Measurements from ENCODE around the gene KCNE4. TPM values are rescaled to one million over a fixed set of nuclear protein-coding genes. Genes with fewer than 3 reads are reported as not detected.

Gene KCNE4
- total RNA-seq, 1 experiment from 2014 or later: not detected

DNA sequence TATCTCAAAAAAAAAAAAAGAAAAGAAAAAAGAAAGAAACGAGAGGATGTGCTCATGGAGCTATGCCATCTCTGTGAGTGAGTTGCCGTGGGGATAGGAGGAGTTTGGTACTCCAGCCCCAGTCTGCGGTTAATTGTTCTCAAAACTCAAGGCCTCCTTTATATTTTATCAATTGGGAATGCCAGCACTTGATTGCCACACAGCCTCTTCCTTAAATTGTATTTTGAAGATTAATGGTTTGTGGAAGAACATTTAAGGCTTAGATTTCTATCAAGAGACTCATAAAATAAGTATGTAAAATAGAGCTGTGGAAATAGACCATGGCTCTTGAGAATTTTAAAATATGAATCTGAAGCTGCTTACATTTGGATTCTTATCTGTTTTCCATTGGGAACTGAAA is 29.8 kb downstream of the KCNE4 start:
- ATAC-seq (no peak), DNase-seq (no peak)
- POLR2A ChIA-PET (ENCODE audit: unreplicated experiment): no interaction called here
- no peaks in the 10 kb centered on the region for H3F3A ChIP-seq (ENCODE audit: low read length, unreplicated experiment)
- no peak overlapping the region for H3K4me3 ChIP-seq (ENCODE audit: low read length)
- H2AFZ ChIP-seq (ENCODE audit: low read length): no peak overlapping the region
- intact Hi-C loops (cut with micrococcal nuclease): no loop called here
- no peaks in the 10 kb centered on the region for H3K79me2 ChIP-seq (ENCODE audit: low read length)
- H3K9me2 ChIP-seq (replicated peaks; ENCODE audit: low read length): no peaks in the 10 kb centered on the region
- no peaks in the 10 kb centered on the region for H3K9me3 ChIP-seq (ENCODE audit: low read length)
- H3K4me2 ChIP-seq (ENCODE audit: low read length): no peak overlapping the region
- no peaks in the 10 kb centered on the region for H3K36me3 ChIP-seq (ENCODE audit: low read depth, low read length)
- no peaks in the 10 kb centered on the region for H3K4me1 ChIP-seq (ENCODE audit: insufficient read depth, low read length)
- H3K27me3 ChIP-seq (ENCODE audit: low read length): no peaks in the 10 kb centered on the region
- no TSS peak for BruUV-seq (replicated peaks)
- H4K20me1 ChIP-seq (ENCODE audit: low read length): no peaks in the 10 kb centered on the region
- H3K9ac ChIP-seq (ENCODE audit: low read length): no peak overlapping the region
- TF ChIP-seq, protein P1, sequence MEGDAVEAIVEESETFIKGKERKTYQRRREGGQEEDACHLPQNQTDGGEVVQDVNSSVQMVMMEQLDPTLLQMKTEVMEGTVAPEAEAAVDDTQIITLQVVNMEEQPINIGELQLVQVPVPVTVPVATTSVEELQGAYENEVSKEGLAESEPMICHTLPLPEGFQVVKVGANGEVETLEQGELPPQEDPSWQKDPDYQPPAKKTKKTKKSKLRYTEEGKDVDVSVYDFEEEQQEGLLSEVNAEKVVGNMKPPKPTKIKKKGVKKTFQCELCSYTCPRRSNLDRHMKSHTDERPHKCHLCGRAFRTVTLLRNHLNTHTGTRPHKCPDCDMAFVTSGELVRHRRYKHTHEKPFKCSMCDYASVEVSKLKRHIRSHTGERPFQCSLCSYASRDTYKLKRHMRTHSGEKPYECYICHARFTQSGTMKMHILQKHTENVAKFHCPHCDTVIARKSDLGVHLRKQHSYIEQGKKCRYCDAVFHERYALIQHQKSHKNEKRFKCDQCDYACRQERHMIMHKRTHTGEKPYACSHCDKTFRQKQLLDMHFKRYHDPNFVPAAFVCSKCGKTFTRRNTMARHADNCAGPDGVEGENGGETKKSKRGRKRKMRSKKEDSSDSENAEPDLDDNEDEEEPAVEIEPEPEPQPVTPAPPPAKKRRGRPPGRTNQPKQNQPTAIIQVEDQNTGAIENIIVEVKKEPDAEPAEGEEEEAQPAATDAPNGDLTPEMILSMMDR (conservative IDR thresholded peaks at IDR 0.05; ENCODE audit: low read depth, low read length): no peak
- no peak for TF ChIP-seq EZH2phosphoT487 (IDR thresholded peaks at IDR 0.05; ENCODE audit: borderline replicate concordance, low read length)
- TF ChIP-seq EZH2 (IDR thresholded peaks at IDR 0.05; ENCODE audit: low read length, unreplicated experiment): no peak
- CTCF ChIA-PET: no interaction called here
- H3K27ac ChIP-seq (ENCODE audit: low read length): no peak overlapping the region

DNA sequence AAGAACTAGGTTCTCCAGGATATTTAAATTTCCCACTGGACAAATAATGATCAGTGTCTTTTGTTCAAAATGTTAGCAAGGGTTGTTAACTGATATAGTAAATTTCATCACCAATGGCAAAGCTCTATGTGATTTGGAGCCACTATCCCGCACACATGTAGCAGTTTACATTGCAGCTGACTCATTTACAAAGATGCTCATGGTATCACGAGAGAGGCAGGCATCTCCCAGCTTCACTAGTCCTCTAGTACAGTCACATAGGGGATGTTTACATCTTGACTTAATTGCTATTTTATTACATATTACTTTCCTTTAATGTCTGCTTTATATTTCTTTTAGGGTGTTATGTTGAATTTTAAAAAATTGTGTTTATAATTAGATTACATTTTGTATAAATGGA is 30.7 kb downstream of the KCNE4 start:
- POLR2A ChIA-PET (ENCODE audit: unreplicated experiment): no interaction called here
- DNase-seq (no peak), ATAC-seq (no peak)
- Histone ChIP-seq H3K4me3 (ENCODE audit: low read length) (no peak overlapping the region), H3K79me2 (ENCODE audit: low read length) (no peaks in the 10 kb centered on the region), H3K36me3 (ENCODE audit: low read depth, low read length) (no peaks in the 10 kb centered on the region), H3K27ac (ENCODE audit: low read length) (no peak overlapping the region), H3K27me3 (ENCODE audit: low read length) (no peaks in the 10 kb centered on the region), H2AFZ (ENCODE audit: low read length) (no peak overlapping the region), H3K4me1 (ENCODE audit: insufficient read depth, low read length) (no peaks in the 10 kb centered on the region), H3K4me2 (ENCODE audit: low read length) (no peak overlapping the region), H3K9me2 (replicated peaks; ENCODE audit: low read length) (no peaks in the 10 kb centered on the region), H3F3A (ENCODE audit: low read length, unreplicated experiment) (no peaks in the 10 kb centered on the region), H3K9me3 (ENCODE audit: low read length) (no peaks in the 10 kb centered on the region), H4K20me1 (ENCODE audit: low read length) (no peaks in the 10 kb centered on the region), H3K9ac (ENCODE audit: low read length) (no peak overlapping the region)
- intact Hi-C loops (cut with micrococcal nuclease): no loop called here
- CTCF ChIA-PET: no interaction called here
- no peak for TF ChIP-seq EZH2phosphoT487 (IDR thresholded peaks at IDR 0.05; ENCODE audit: borderline replicate concordance, low read length)
- TF ChIP-seq, protein P1 (conservative IDR thresholded peaks at IDR 0.05; ENCODE audit: low read depth, low read length): no peak
- no peak for TF ChIP-seq EZH2 (IDR thresholded peaks at IDR 0.05; ENCODE audit: low read length, unreplicated experiment)
- no TSS peak for BruUV-seq (replicated peaks)

DNA sequence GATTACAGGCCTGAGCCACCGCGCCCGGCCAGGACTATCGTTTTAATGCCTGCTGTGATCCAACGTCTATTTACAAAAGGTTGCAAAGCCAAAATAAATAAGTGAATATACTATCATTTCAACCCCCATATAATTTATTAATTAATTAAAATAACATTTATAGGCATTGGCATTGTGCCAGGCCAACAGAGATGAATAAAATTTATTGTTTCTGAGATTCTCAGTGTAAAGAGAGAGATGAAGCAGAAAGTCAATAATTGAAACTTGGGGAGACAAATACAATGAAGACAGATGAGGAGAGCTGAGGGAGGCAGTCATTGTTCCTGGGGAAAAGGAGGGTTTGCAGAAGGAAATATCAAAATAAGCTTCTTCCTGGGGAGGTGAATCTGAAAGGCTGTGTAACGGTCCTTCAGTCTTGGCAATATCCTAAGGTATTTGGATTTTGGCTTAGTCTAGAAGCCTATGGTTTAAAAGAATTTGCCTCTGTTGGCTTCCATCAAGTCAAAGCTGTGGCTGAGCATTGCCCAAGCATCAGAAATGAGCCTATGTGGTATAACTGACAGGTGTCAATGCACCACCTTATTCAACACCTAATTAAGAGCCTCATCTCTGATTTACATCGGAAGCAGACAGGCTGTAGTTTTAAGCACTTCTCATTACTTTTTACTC is 31.5 kb downstream of the KCNE4 start:
- no TSS peak for BruUV-seq (replicated peaks)
- Histone ChIP-seq H3K27ac (ENCODE audit: low read length) (no peak overlapping the region), H3K9me2 (replicated peaks; ENCODE audit: low read length) (no peaks in the 10 kb centered on the region), H3K4me3 (ENCODE audit: low read length) (no peak overlapping the region), H4K20me1 (ENCODE audit: low read length) (no peaks in the 10 kb centered on the region), H3K9ac (ENCODE audit: low read length) (no peak overlapping the region), H3K4me1 (ENCODE audit: insufficient read depth, low read length) (no peaks in the 10 kb centered on the region), H3K79me2 (ENCODE audit: low read length) (no peaks in the 10 kb centered on the region), H3K27me3 (ENCODE audit: low read length) (no peaks in the 10 kb centered on the region), H3K9me3 (ENCODE audit: low read length) (no peaks in the 10 kb centered on the region), H3K36me3 (ENCODE audit: low read depth, low read length) (no peaks in the 10 kb centered on the region), H3K4me2 (ENCODE audit: low read length) (no peak overlapping the region), H2AFZ (ENCODE audit: low read length) (no peak overlapping the region), H3F3A (ENCODE audit: low read length, unreplicated experiment) (no peaks in the 10 kb centered on the region)
- ChIA-PET POLR2A (ENCODE audit: unreplicated experiment) (no interaction called here), CTCF (no interaction called here)
- ATAC-seq (no peak), DNase-seq (no peak)
- intact Hi-C loops (cut with micrococcal nuclease): no loop called here
- no peak for TF ChIP-seq EZH2phosphoT487 (IDR thresholded peaks at IDR 0.05; ENCODE audit: borderline replicate concordance, low read length)
- no peak for TF ChIP-seq EZH2 (IDR thresholded peaks at IDR 0.05; ENCODE audit: low read length, unreplicated experiment)
- TF ChIP-seq, protein P1 (conservative IDR thresholded peaks at IDR 0.05; ENCODE audit: low read depth, low read length): no peak

Measured in PC-3 (cell line).